IMR-90 (cell line): Measurements from ENCODE around the gene DTD1. TPM values are rescaled to one million over a fixed set of nuclear protein-coding genes. Genes with fewer than 3 reads are reported as not detected.

ENCODE experiments used
- ATAC-seq: fragments of 200-7000 bp; cut with Tn5 transposase; 2 replicates; pipeline ENCODE4 v1.9.1; 2020; ENCODE audit warnings: low read depth, mild to moderate bottlenecking, moderate library complexity
- BruUV-seq: library from RNA; stranded (reverse); fragments of 400-500 nt; replicated peaks from 2 replicates; lab custom pipeline; 2021; lab: Mats Ljungman, UMichigan
- CTCF ChIA-PET: fragments of 300-600 bp; formaldehyde crosslinking; extraction: SDS; loops from one replicate; lab custom pipeline; 2021; ENCODE audit warnings: antibody characterized with exemption; lab: Yijun Ruan, JAX
- POLR2A ChIA-PET: fragments of 300-600 bp; sonication (Branson Sonifier 250); formaldehyde crosslinking; loops from one replicate; lab custom pipeline; 2022; ENCODE audit warnings: antibody characterized with exemption; ENCODE audit not compliant: unreplicated experiment; lab: Charles Lee
- DNase-seq: peaks from one replicate; pipeline ENCODE4 v3.0.0; 2013
- H2AFZ ChIP-seq: replicated peaks from 2 replicates; pipeline ENCODE3; 2013; ENCODE audit warnings: low read length, mild to moderate bottlenecking; ENCODE audit not compliant: poor library complexity
- H2AK5ac ChIP-seq: 2 replicates; pipeline ENCODE4 v1.6.1; 2013; ENCODE audit warnings: low read depth, low read length, inconsistent platforms
- H2AK9ac ChIP-seq: replicated peaks from 2 replicates; pipeline ENCODE3; 2013; ENCODE audit warnings: mild to moderate bottlenecking, low read depth, low read length, moderate library complexity; ENCODE audit not compliant: poor library complexity
- H2BK120ac ChIP-seq: 2 replicates; pipeline ENCODE4 v1.6.1; 2013; ENCODE audit warnings: low read depth, low read length, inconsistent platforms
- H2BK15ac ChIP-seq: 3 replicates; pipeline ENCODE4 v1.6.1; 2013; ENCODE audit warnings: low read depth, low read length, inconsistent platforms
- H2BK20ac ChIP-seq: 2 replicates; pipeline ENCODE4 v1.6.1; 2013; ENCODE audit warnings: low read depth, mild to moderate bottlenecking, inconsistent platforms, low read length, moderate library complexity
- H2BK5ac ChIP-seq: 2 replicates; pipeline ENCODE4 v1.6.1; 2013; ENCODE audit warnings: mild to moderate bottlenecking, low read depth, low read length, inconsistent platforms; ENCODE audit not compliant: poor library complexity, severe bottlenecking
- H3K14ac ChIP-seq: replicated peaks from 2 replicates; pipeline ENCODE4 v1.6.1; 2013; ENCODE audit warnings: low read depth, low read length, inconsistent platforms
- H3K18ac ChIP-seq: 2 replicates; pipeline ENCODE4 v1.6.1; 2013; ENCODE audit warnings: low read depth, low read length, control low read depth
- H3K23ac ChIP-seq: 2 replicates; pipeline ENCODE4 v1.6.1; 2013; ENCODE audit warnings: low read depth, low read length, inconsistent platforms
- H3K27ac ChIP-seq: 2 replicates; pipeline ENCODE4 v1.5.1; 2013; ENCODE audit warnings: mild to moderate bottlenecking, control low read depth, low read length; ENCODE audit not compliant: insufficient read depth
- H3K27me3 ChIP-seq: 2 replicates; pipeline ENCODE4 v1.6.1; 2013; ENCODE audit warnings: low read length; ENCODE audit not compliant: control insufficient read depth, insufficient read depth
- H3K36me3 ChIP-seq: 2 replicates; pipeline ENCODE4 v1.6.1; 2013; ENCODE audit warnings: low read length, mixed read lengths; ENCODE audit not compliant: control insufficient read depth, insufficient read depth
- H3K4ac ChIP-seq: 2 replicates; pipeline ENCODE4 v1.6.1; 2013; ENCODE audit warnings: low read depth, low read length, inconsistent platforms
- H3K4me1 ChIP-seq: 2 replicates; pipeline ENCODE4 v1.6.1; 2013; ENCODE audit warnings: low read length, mixed read lengths; ENCODE audit not compliant: control insufficient read depth, insufficient read depth
- H3K4me2 ChIP-seq: 2 replicates; pipeline ENCODE4 v1.6.1; 2013; ENCODE audit warnings: low read depth, mild to moderate bottlenecking, control low read depth, low read length, moderate library complexity
- H3K4me3 ChIP-seq: 2 replicates; pipeline ENCODE4 v1.5.1; 2013; ENCODE audit warnings: low read depth, mild to moderate bottlenecking, control low read depth, low read length, moderate library complexity; ENCODE audit not compliant: insufficient read depth
- H3K56ac ChIP-seq: 2 replicates; pipeline ENCODE4 v1.6.1; 2013; ENCODE audit warnings: low read length, inconsistent platforms; ENCODE audit not compliant: insufficient read depth; ENCODE audit errors: extremely low read depth
- H3K79me1 ChIP-seq, 2 experiments: 2 replicates each; pipeline ENCODE4 v1.6.1; 2013; ENCODE audit warnings: low read length in 2 of 2, inconsistent platforms in 1 of 2, low read depth in 1 of 2
- H3K9ac ChIP-seq: 2 replicates; pipeline ENCODE4 v1.6.1; 2013; ENCODE audit warnings: low read depth, low read length, control low read depth
- H3K9me1 ChIP-seq: 2 replicates; pipeline ENCODE4 v1.6.1; 2013; ENCODE audit warnings: low read length, inconsistent platforms; ENCODE audit not compliant: insufficient read depth
- H3K9me3 ChIP-seq: 2 replicates; pipeline ENCODE4 v1.6.1; 2013; ENCODE audit warnings: low read length; ENCODE audit not compliant: control insufficient read depth, insufficient read depth
- H4K20me1 ChIP-seq: 2 replicates; pipeline ENCODE4 v1.6.1; 2013; ENCODE audit warnings: low read length, inconsistent platforms; ENCODE audit not compliant: insufficient read depth
- H4K5ac ChIP-seq: 2 replicates; pipeline ENCODE4 v1.6.1; 2013; ENCODE audit warnings: mild to moderate bottlenecking, low read depth, low read length, control low read depth
- H4K8ac ChIP-seq, 2 experiments: 2 replicates each; pipeline ENCODE4 v1.6.1; 2013; ENCODE audit warnings: low read depth in 2 of 2, low read length in 2 of 2, control low read depth in 1 of 2, inconsistent platforms in 1 of 2
- H4K91ac ChIP-seq: 2 replicates; pipeline ENCODE4 v1.6.1; 2013; ENCODE audit warnings: low read depth, low read length, inconsistent platforms; ENCODE audit not compliant: insufficient read depth
- BHLHE40 ChIP-seq: fragments of 150-350 bp; IDR thresholded peaks from 2 replicates; pipeline ENCODE4 v1.6.1; 2016; ENCODE audit warnings: mild to moderate bottlenecking, low read depth, low read length
- CEBPB ChIP-seq: IDR thresholded peaks from 2 replicates; pipeline ENCODE4 v1.6.1; 2012; ENCODE audit warnings: low read depth, low read length, improper control_type of control experiment
- CHD1 ChIP-seq: IDR thresholded peaks from 2 replicates; pipeline ENCODE4 v1.6.1; 2012; ENCODE audit warnings: low read depth, low read length, improper control_type of control experiment
- CTCF ChIP-seq: conservative IDR thresholded peaks from 2 replicates; pipeline ENCODE4 v1.5.1; 2012; ENCODE audit warnings: mild to moderate bottlenecking, low read depth, low read length, improper control_type of control experiment
- ELK1 ChIP-seq: fragments of 150-350 bp; IDR thresholded peaks from 2 replicates; pipeline ENCODE4 v1.6.1; 2016; ENCODE audit warnings: low read depth, mild to moderate bottlenecking, low read length, moderate library complexity, borderline replicate concordance
- FOS ChIP-seq: fragments of 150-350 bp; IDR thresholded peaks from 2 replicates; pipeline ENCODE4 v1.6.1; 2016; ENCODE audit warnings: low read depth, low read length
- MAFK ChIP-seq: IDR thresholded peaks from 2 replicates; pipeline ENCODE4 v1.6.1; 2012; ENCODE audit warnings: low read depth, low read length, improper control_type of control experiment
- MAZ ChIP-seq: IDR thresholded peaks from 2 replicates; pipeline ENCODE4 v1.6.1; 2012; ENCODE audit warnings: low read depth, mild to moderate bottlenecking, low read length, improper control_type of control experiment, moderate library complexity, borderline replicate concordance
- MXI1 ChIP-seq: IDR thresholded peaks from 2 replicates; pipeline ENCODE4 v1.6.1; 2012; ENCODE audit warnings: low read depth, mild to moderate bottlenecking, low read length, moderate library complexity, borderline replicate concordance
- NFE2L2 ChIP-seq: fragments of 150-350 bp; IDR thresholded peaks from 2 replicates; pipeline ENCODE4 v1.6.1; 2016; ENCODE audit warnings: low read depth, mild to moderate bottlenecking, low read length
- POLR2A ChIP-seq: IDR thresholded peaks from 2 replicates; pipeline ENCODE4 v1.6.1; 2012; ENCODE audit warnings: mild to moderate bottlenecking, low read depth, low read length
- RAD21 ChIP-seq: IDR thresholded peaks from 2 replicates; pipeline ENCODE4 v1.6.1; 2012; ENCODE audit warnings: low read length, improper control_type of control experiment
- RCOR1 ChIP-seq: IDR thresholded peaks from 2 replicates; pipeline ENCODE4 v1.6.1; 2012; ENCODE audit warnings: mild to moderate bottlenecking, low read length, improper control_type of control experiment; ENCODE audit not compliant: insufficient replicate concordance
- RFX5 ChIP-seq: IDR thresholded peaks from 2 replicates; pipeline ENCODE4 v1.8.0; 2012; ENCODE audit warnings: low read depth, mild to moderate bottlenecking, low read length, moderate library complexity
- SMC3 ChIP-seq: fragments of 150-350 bp; IDR thresholded peaks from 2 replicates; pipeline ENCODE4 v1.6.1; 2016; ENCODE audit warnings: low read depth, mild to moderate bottlenecking, antibody characterized with exemption, low read length, moderate library complexity
- USF2 ChIP-seq: fragments of 150-350 bp; IDR thresholded peaks from 2 replicates; pipeline ENCODE4 v1.6.1; 2017; ENCODE audit warnings: mild to moderate bottlenecking, antibody characterized with exemption, low read length, low read depth
- WGBS, 2 experiments: methylation state at CpG; one replicate each; pipeline versions ENCODE4 v1.1.5 to v1.1.7; 2013; ENCODE audit warnings: missing lambda C conversion rate in 2 of 2; ENCODE audit not compliant: insufficient read length in 1 of 2; ENCODE audit errors: extremely low coverage in 2 of 2; 5-methylcytosine and 5-hydroxymethylcytosine counted together
- dilution Hi-C: fragments of 300-500 bp; cut with HindIII; formaldehyde crosslinking; loops from one replicate; pipeline ENCODE4 v1.14.3; 2018; ENCODE audit warnings: low sequenced_read_pairs; ENCODE audit not compliant: unreplicated experiment
- in situ Hi-C: fragments of 300-500 bp; cut with MboI; formaldehyde crosslinking; loops from 3 replicates; pipeline ENCODE4 v1.14.3; 2019; ENCODE audit warnings: low sequenced_read_pairs, inconsistent platforms, mixed read lengths
- intact Hi-C: fragments of 100-400 bp; cut with micrococcal nuclease; formaldehyde crosslinking; loops from 2 replicates; pipeline ENCODE4 v1.10.0; 2022
- polyA plus RNA-seq, 3 experiments: library from polyadenylated mRNA; depleted of rRNA; stranded (reverse); fragments of >200 nt; gene quantifications; 2 replicates each; pipeline ENCODE4 v1.2.3, GENCODE V29; 2012; ENCODE audit warnings: low replicate concordance in 1 of 3
- total RNA-seq: library from RNA; depleted of rRNA; stranded (reverse); fragments of >200 nt; gene quantifications from 2 replicates; pipeline ENCODE4 v1.2.3, GENCODE V29; 2012

Gene DTD1
- total and polyA plus RNA-seq, 2 of the 4 experiments (the other 2 are of a cell fraction) = 73.1 to 101 TPM

GRCh38 chr20:18666803-18667415, 79.1 kb downstream of the DTD1 start:
- H3K79me1 ChIP-seq = peaks cover 12 to 14% of the 10 kb centered on the region in 2 experiments; a peak in 3 of 4 replicates
- no peak overlapping the region for H2AFZ ChIP-seq
- CTCF ChIA-PET = no interaction called here
- H2BK120ac ChIP-seq = no peak overlapping the region
- no peak for ATAC-seq
- H3K4me1 ChIP-seq = peaks cover 4% of the 10 kb centered on the region; the same call in 1 of the 2 replicates
- BruUV-seq = no TSS peak
- no peak overlapping the region for H3K4me3 ChIP-seq
- WGBS, 2 experiments = 59% methylated on average over 5 of the region's 9 CpGs; no CpG with 5 or more reads in 1 of the 2 experiments
- no peak overlapping the region for H4K91ac ChIP-seq
- intact Hi-C loops (no loop called here), dilution Hi-C loops (no loop called here), in situ Hi-C loops (no loop called here)
- H3K27ac ChIP-seq = no peak overlapping the region
- H4K5ac ChIP-seq = no peak overlapping the region
- H3K14ac ChIP-seq = no peak overlapping the region
- H3K18ac ChIP-seq = no peak overlapping the region
- no peak overlapping the region for H3K9ac ChIP-seq
- no peaks in the 10 kb centered on the region for H3K27me3 ChIP-seq
- peaks cover 3% of the 10 kb centered on the region; the same call in 1 of the 2 replicates for H4K20me1 ChIP-seq
- no peaks in the 10 kb centered on the region for H3K9me3 ChIP-seq
- H3K4ac ChIP-seq = no peak overlapping the region
- H2BK15ac ChIP-seq = no peak overlapping the region
- H2BK5ac ChIP-seq = no peak overlapping the region
- H3K56ac ChIP-seq = no peak overlapping the region
- DNase-seq = no peak
- no peak overlapping the region for H3K4me2 ChIP-seq
- no peak overlapping the region for H2AK9ac ChIP-seq
- H2BK20ac ChIP-seq = no peak overlapping the region
- POLR2A ChIA-PET = no interaction called here
- H4K8ac ChIP-seq = no peak overlapping the region
- H3K9me1 ChIP-seq = 0 out of 2 replicates have a peak, but pooled peaks cover 7% of the 10 kb centered on the region
- H3K23ac ChIP-seq = no peak overlapping the region
- no peak for TF ChIP-seq MXI1
- no peak for TF ChIP-seq FOS
- TF ChIP-seq ELK1 = no peak
- TF ChIP-seq MAZ = no peak
- no peak for TF ChIP-seq SMC3
- TF ChIP-seq BHLHE40 = no peak
- no peak for TF ChIP-seq CEBPB
- no peak for TF ChIP-seq POLR2A
- no peak for TF ChIP-seq CTCF
- TF ChIP-seq RCOR1 = no peak
- no peak for TF ChIP-seq RAD21
- no peak for TF ChIP-seq MAFK
- no peak for TF ChIP-seq NFE2L2
- TF ChIP-seq CHD1 = no peak
- TF ChIP-seq USF2 = no peak
- no peak for TF ChIP-seq RFX5
- H2AK5ac ChIP-seq = no peak overlapping the region
- H3K36me3 ChIP-seq = no peaks in the 10 kb centered on the region; the same call in 1 of the 2 replicates
